K562 (cell line): Measurements from ENCODE around the gene NENF. TPM values are rescaled to one million over a fixed set of nuclear protein-coding genes. Genes with fewer than 3 reads are reported as not detected.

Experiments used
- CHD7 ChIP-seq: fragments of 200-600 bp; sonication (generic); IDR thresholded peaks from one replicate; pipeline ENCODE4 v1.6.1; 2012; ENCODE audit warnings: mild to moderate bottlenecking, low read depth, low read length, inconsistent platforms
- L3MBTL2 ChIP-seq: fragments of 450-650 bp; IDR thresholded peaks from 2 replicates; pipeline ENCODE4 v1.6.1; 2016; ENCODE audit warnings: mild to moderate bottlenecking, moderate library complexity
- MBD1 ChIP-seq: fragments of 250-450 bp; sonication (Bioruptor Pico); IDR thresholded peaks from 2 replicates; pipeline ENCODE4 v1.8.0; 2022; ENCODE audit warnings: inconsistent platforms
- NCOA4 ChIP-seq: fragments of 450-650 bp; IDR thresholded peaks from 2 replicates; pipeline ENCODE4 v1.6.1; 2018; ENCODE audit warnings: mild to moderate bottlenecking; ENCODE audit not compliant: partially characterized antibody
- NFATC3 ChIP-seq: fragments of 450-650 bp; IDR thresholded peaks from 2 replicates; pipeline ENCODE4 v1.6.1; 2017; ENCODE audit warnings: mild to moderate bottlenecking
- PCBP1 ChIP-seq: fragments of 200-400 bp; formaldehyde crosslinking; IDR thresholded peaks from 2 replicates; pipeline ENCODE4 v1.6.1; 2018; ENCODE audit warnings: mild to moderate bottlenecking, low read depth, low read length; ENCODE audit not compliant: poor library complexity, severe bottlenecking
- SRF ChIP-seq, 2 experiments: fragments of 250-450, 450-650 bp in 1 of 2; sonication (Bioruptor Pico) in 1 of 2; sonication (generic) in 1 of 2; formaldehyde crosslinking; IDR thresholded peaks; 2 replicates each; pipeline versions ENCODE4 v1.5.0 to v1.5.1; 2020 to 2022; ENCODE audit warnings: mild to moderate bottlenecking in 1 of 2, missing genetic modification reagents in 1 of 2
- USF2 ChIP-seq: sonication (generic); formaldehyde crosslinking; IDR thresholded peaks from 2 replicates; pipeline ENCODE4 v1.5.0; 2020; ENCODE audit warnings: missing genetic modification reagents
- ZBTB9 ChIP-seq: fragments of 450-650 bp; formaldehyde crosslinking; IDR thresholded peaks from 2 replicates; pipeline ENCODE4 v1.4.0; 2020; ENCODE audit warnings: mild to moderate bottlenecking, moderate library complexity
- ZNF583 ChIP-seq: fragments of 250-450 bp; sonication (Bioruptor Pico); IDR thresholded peaks from 2 replicates; pipeline ENCODE4 v1.4.0; 2020
- polyA plus RNA-seq, 8 experiments: library from polyadenylated mRNA; depleted of rRNA in 4 of 8; stranded (reverse) in 5 of 8; unstranded in 3 of 8; fragments of >200 nt; fragmentation: Nextera tagmentation in 2 of 8; fragmentation: Illumina TruSeq in 1 of 8; extraction: Ambion mirVana in 2 of 8; extraction: Trizol in 1 of 8; gene quantifications; 2 replicates each; pipeline versions ENCODE4 v1.2.1 to v1.2.3, GENCODE V29; 2011 to 2014; ENCODE audit warnings: inconsistent platforms in 1 of 8, missing spikeins in 1 of 8
- total RNA-seq, 7 experiments: library from RNA; depleted of rRNA in 6 of 7; stranded (reverse); fragments of >200 nt in 6 of 7; fragmentation: Illumina TruSeq in 2 of 7; extraction: Trizol in 2 of 7; gene quantifications; 2 replicates each; pipeline versions ENCODE4 v1.2.1 to v1.2.3, GENCODE V29; 2011 to 2021; ENCODE audit warnings: low replicate concordance in 1 of 7

The NENF gene
- total and polyA plus RNA-seq, 9 of the 15 experiments (the other 6 are each of a cell fraction or from before 2014, with no cell fraction given): 6.1 to 100 (median 72.8) TPM

GRCh38 chr1:212415107-212415841 is 17.4 kb upstream of the NENF start (continued):
- TF ChIP-seq CHD7 (no peak), ZNF583 (CRISPR knock-in tag) (no peak), MBD1 (peak; percentile 76), NFATC3 (no peak), NCOA4 (no peak), ZBTB9 (peak; percentile 55; the same call in 1 of the 2 replicates), PCBP1 (no peak), USF2 (no peak), SRF (CRISPR knock-in tag; IDR thresholded peaks at IDR 0.05) (no peak), L3MBTL2 (peak; percentile 7; the same call in 1 of the 2 replicates)
